Measurements from ENCODE around the gene TUBB4B.

- no peak for TF ChIP-seq TAF1 (IDR thresholded peaks at IDR 0.05; ENCODE audit: low read depth, low read length)
- TF ChIP-seq POLR2A (IDR thresholded peaks at IDR 0.05; ENCODE audit: low read depth, low read length): peak; percentile 84
- peak; percentile 71; the same call in 1 of the 2 replicates for TF ChIP-seq POLR2AphosphoS5 (IDR thresholded peaks at IDR 0.05; ENCODE audit: low read depth, low read length)
- no peak for TF ChIP-seq PAX5 (IDR thresholded peaks at IDR 0.05; ENCODE audit: insufficient read depth, low read length, severe bottlenecking)
These were observed 2.8 kb downstream of the TUBB4B start for GRCh38 chr9:137243626-137244485.
